Tibial artery (tissue), 4 donors: ENCODE data around the gene C1QTNF9.
A peak's percentile ranks its signal among the peaks of the same experiment; 100 is the strongest.

Source experiments
- DNase-seq, 2 donors: peaks; one replicate each; pipeline ENCODE4 v3.0.0-alpha.2; 2019
- H3K27ac ChIP-seq, 2 donors: fragments of 200-600 bp; sonication (generic) in 1 of 2; 1 replicate in 1 of 2; 2 replicates in 1 of 2; pipeline ENCODE4 v1.5.1; 2018 to 2019; ENCODE audit warnings: mild to moderate bottlenecking in 1 of 2
- H3K27me3 ChIP-seq, 2 donors: fragments of 200-600 bp; sonication (generic) in 1 of 2; one replicate each; pipeline versions ENCODE4 v1.5.1 to v1.6.0; 2016 to 2019
- H3K36me3 ChIP-seq, 3 donors: fragments of 200-600 bp; sonication (generic) in 2 of 3; one replicate each; pipeline ENCODE4 v1.5.1; 2016 to 2019; ENCODE audit warnings: mild to moderate bottlenecking in 2 of 3
- H3K4me1 ChIP-seq, 4 donors: fragments of 200-600 bp; sonication (generic) in 2 of 4; 1 replicate in 3 of 4; 2 replicates in 1 of 4; pipeline ENCODE4 v1.5.1; 2016 to 2019
- H3K4me3 ChIP-seq, 2 donors: fragments of 200-600 bp; sonication (generic) in 1 of 2; 1 replicate in 1 of 2; 2 replicates in 1 of 2; pipeline ENCODE4 v1.5.1; 2018 to 2019; ENCODE audit warnings: mild to moderate bottlenecking in 2 of 2
- H3K9me3 ChIP-seq, 3 donors: fragments of 200-600 bp; sonication (generic) in 1 of 3; one replicate each; pipeline ENCODE4 v1.5.1; 2016 to 2019
- CTCF ChIP-seq, 2 experiments: fragments of 200-600 bp in 1 of 2; fragments of 450-650 bp in 1 of 2; IDR thresholded peaks; one replicate each; pipeline ENCODE4 v1.5.1; 2017 to 2019; ENCODE audit warnings: antibody characterized with exemption in 2 of 2, mild to moderate bottlenecking in 1 of 2, moderate library complexity in 1 of 2
- intact Hi-C: fragments of 100-400 bp; cut with DNase I; formaldehyde crosslinking; loops from one replicate; pipeline ENCODE4 v1.15.0; 2023; ENCODE audit warnings: low total_unique reads

Gene C1QTNF9

GRCh38 chr13:24267801-24268200 lies 41.6 kb upstream of the C1QTNF9 start:
- Histone ChIP-seq H3K4me1 (peaks cover 0 to 24% (median 14%) of the 10 kb centered on the region in 4 donors), H3K36me3 (no peaks in the 10 kb centered on the region), H3K27ac (peak overlapping the region; percentile 36 to 53), H3K27me3 (no peaks in the 10 kb centered on the region), H3K4me3 (peak overlapping the region in 1 of 2 donors; percentile 2), H3K9me3 (no peaks in the 10 kb centered on the region)
- no peak for DNase-seq
- intact Hi-C loops, result no loop called here
- TF ChIP-seq CTCF (IDR thresholded peaks at IDR 0.05), result no peak

GRCh38 chr13:24269821-24270220 lies 39.6 kb upstream of the C1QTNF9 start:
- no peak for DNase-seq
- intact Hi-C loops, result no loop called here
- Histone ChIP-seq H3K4me3 (no peak overlapping the region), H3K4me1 (peaks cover 0 to 27% (median 15%) of the 10 kb centered on the region in 4 donors), H3K36me3 (no peaks in the 10 kb centered on the region), H3K27me3 (no peaks in the 10 kb centered on the region), H3K9me3 (no peaks in the 10 kb centered on the region), H3K27ac (peak overlapping the region in 1 of 2 donors; percentile 84)
- TF ChIP-seq CTCF (IDR thresholded peaks at IDR 0.05), result no peak

GRCh38 chr13:24270639-24271141 lies 38.7 kb upstream of the C1QTNF9 start:
- H3K27ac ChIP-seq, result peak overlapping the region; percentile 84 to 87
- peak; percentile 78 to 88 for DNase-seq
- no peaks in the 10 kb centered on the region for H3K9me3 ChIP-seq
- TF ChIP-seq CTCF (IDR thresholded peaks at IDR 0.05), result peak in 1 of 2 experiments; percentile 62
- H3K4me1 ChIP-seq, result peaks cover 0 to 27% (median 15%) of the 10 kb centered on the region in 4 donors
- intact Hi-C loops, result no loop called here
- H3K4me3 ChIP-seq, result peak overlapping the region; percentile 45 to 58
- no peaks in the 10 kb centered on the region for H3K27me3 ChIP-seq
- H3K36me3 ChIP-seq, result no peaks in the 10 kb centered on the region

GRCh38 chr13:24271231-24271600 lies 38.2 kb upstream of the C1QTNF9 start:
- Histone ChIP-seq H3K27ac (peak overlapping the region; percentile 84 to 87), H3K4me1 (peaks cover 0 to 27% (median 15%) of the 10 kb centered on the region in 4 donors), H3K36me3 (no peaks in the 10 kb centered on the region), H3K27me3 (no peaks in the 10 kb centered on the region), H3K4me3 (peak overlapping the region; percentile 45 to 58), H3K9me3 (no peaks in the 10 kb centered on the region)
- intact Hi-C loops, result no loop called here
- no peak for DNase-seq
- no peak for TF ChIP-seq CTCF (IDR thresholded peaks at IDR 0.05)

GRCh38 chr13:24271601-24272451 lies 37.6 kb upstream of the C1QTNF9 start:
- intact Hi-C loops, result no loop called here
- no peaks in the 10 kb centered on the region for H3K9me3 ChIP-seq
- H3K4me1 ChIP-seq, result peaks cover 0 to 27% (median 15%) of the 10 kb centered on the region in 4 donors
- peak overlapping the region; percentile 84 to 87 for H3K27ac ChIP-seq
- H3K27me3 ChIP-seq, result no peaks in the 10 kb centered on the region
- DNase-seq, result peak; percentile 52 to 83
- no peak for TF ChIP-seq CTCF (IDR thresholded peaks at IDR 0.05)
- H3K4me3 ChIP-seq, result peak overlapping the region; percentile 45 to 58
- H3K36me3 ChIP-seq, result no peaks in the 10 kb centered on the region
